K562 (cell line): ENCODE results near the gene SLC39A7. TPM values are rescaled to one million over a fixed set of nuclear protein-coding genes. Genes with fewer than 3 reads are reported as not detected.

Source experiments
- ATAC-seq: fragments of 200-7000 bp; cut with Tn5 transposase; 3 replicates; pipeline ENCODE4 v1.9.1; 2020; ENCODE audit warnings: moderate library complexity
- BruUV-seq: library from RNA; stranded (reverse); fragments of 400-500 nt; replicated peaks from 2 replicates; lab custom pipeline; 2021; lab: Mats Ljungman, UMichigan
- CTCF ChIA-PET: fragments of 300-600 bp; formaldehyde crosslinking; extraction: SDS; loops from one replicate; lab custom pipeline; 2021; ENCODE audit warnings: low intra/inter-chr PET ratio; lab: Yijun Ruan, JAX
- POLR2A ChIA-PET: fragments of 300-600, 350-650 bp; sonication (Branson Sonifier 250); formaldehyde crosslinking; extraction: SDS; loops from one replicate; lab custom pipeline; 2021; ENCODE audit warnings: antibody characterized with exemption, inconsistent platforms; lab: Yijun Ruan, JAX
- DNase-seq, 4 experiments: peaks; one replicate each; pipeline versions ENCODE4 v3.0.0 to v3.0.0-alpha.2; 2011 to 2018; ENCODE audit warnings: low spot score in 3 of 4, mixed read lengths in 3 of 4; ENCODE audit errors: extremely low read depth in 1 of 4
- FAIRE-seq: peaks from 2 replicates; lab custom pipeline; 2011; peaks lifted over from hg19 to GRCh38; lab: Jason Lieb, UNC
- H2AFZ ChIP-seq: 2 replicates; pipeline ENCODE4 v1.6.0; 2011; ENCODE audit warnings: low read depth, low read length, control low read depth, inconsistent platforms
- H3K27ac ChIP-seq: fragments of 200-600 bp; 3 replicates; pipeline ENCODE4 v1.8.0; 2011; ENCODE audit warnings: low read depth, mild to moderate bottlenecking, control low read depth, inconsistent platforms, low read length, moderate library complexity, mixed read lengths; ENCODE audit errors: extremely low read depth
- H3K27me3 ChIP-seq, 2 experiments: fragments of 300-600 bp in 1 of 2; 2 replicates in 1 of 2; 3 replicates in 1 of 2; pipeline versions ENCODE4 v1.6.0 to v1.8.0; 2011; ENCODE audit warnings: inconsistent platforms in 2 of 2, low read length in 2 of 2, mild to moderate bottlenecking in 1 of 2, mixed read lengths in 1 of 2, moderate library complexity in 1 of 2; ENCODE audit not compliant: control insufficient read depth in 2 of 2, insufficient read depth in 2 of 2
- H3K36me3 ChIP-seq: fragments of 300-600 bp; 3 replicates; pipeline ENCODE4 v1.8.0; 2011; ENCODE audit warnings: mild to moderate bottlenecking, low read length, inconsistent platforms; ENCODE audit not compliant: control insufficient read depth, insufficient read depth
- H3K4me1 ChIP-seq, 2 experiments: fragments of 200-600 bp in 1 of 2; replicated peaks in 1 of 2; 2 replicates in 1 of 2; 3 replicates in 1 of 2; pipeline versions ENCODE4 v1.5.1 to v1.8.0; 2011; ENCODE audit warnings: inconsistent platforms in 2 of 2, low read length in 2 of 2, mild to moderate bottlenecking in 1 of 2, mixed read lengths in 1 of 2, moderate library complexity in 1 of 2; ENCODE audit not compliant: control insufficient read depth in 2 of 2, insufficient read depth in 2 of 2
- H3K4me2 ChIP-seq: 2 replicates; pipeline ENCODE4 v1.6.1; 2011; ENCODE audit warnings: low read length, control low read depth, inconsistent platforms, mixed read lengths; ENCODE audit not compliant: insufficient read depth
- H3K4me3 ChIP-seq: fragments of 200-600 bp; sonication (generic), shearing (Covaris generic); 2 replicates; pipeline ENCODE4 v1.5.1; 2016; ENCODE audit warnings: control low read depth, inconsistent platforms
- H3K79me2 ChIP-seq: fragments of 200-600 bp; 3 replicates; pipeline ENCODE4 v1.8.0; 2011; ENCODE audit warnings: low read length, inconsistent platforms; ENCODE audit not compliant: control insufficient read depth, insufficient read depth
- H3K9ac ChIP-seq, 2 experiments: 2 replicates each; pipeline versions ENCODE4 v1.6.0 to v1.6.1; 2011; ENCODE audit warnings: low read depth in 2 of 2, low read length in 2 of 2, control low read depth in 1 of 2, inconsistent platforms in 1 of 2, mild to moderate bottlenecking in 1 of 2, mixed read lengths in 1 of 2; ENCODE audit not compliant: insufficient read depth in 1 of 2
- H3K9me1 ChIP-seq: one replicate; pipeline ENCODE4 v1.6.0; 2011; ENCODE audit warnings: inconsistent platforms, mild to moderate bottlenecking, low read length, moderate library complexity; ENCODE audit not compliant: control insufficient read depth, insufficient read depth
- H3K9me3 ChIP-seq: replicated peaks from 2 replicates; pipeline ENCODE4 v1.5.1; 2011; ENCODE audit warnings: low read depth, low read length, inconsistent platforms; ENCODE audit not compliant: control insufficient read depth, insufficient read depth
- H4K20me1 ChIP-seq: replicated peaks from 2 replicates; pipeline ENCODE4 v1.6.1; 2011; ENCODE audit warnings: low read length, inconsistent platforms, mixed read lengths; ENCODE audit not compliant: control insufficient read depth, insufficient read depth
- E2F5 ChIP-seq: sonication (generic); formaldehyde crosslinking; IDR thresholded peaks from 2 replicates; pipeline ENCODE4 v1.8.0; 2022; ENCODE audit warnings: mild to moderate bottlenecking, missing genetic modification reagents
- PCBP1 ChIP-seq: fragments of 200-400 bp; formaldehyde crosslinking; IDR thresholded peaks from 2 replicates; pipeline ENCODE4 v1.6.1; 2018; ENCODE audit warnings: mild to moderate bottlenecking, low read depth, low read length; ENCODE audit not compliant: poor library complexity, severe bottlenecking
- RFX1 ChIP-seq: fragments of 450-650 bp; IDR thresholded peaks from 2 replicates; pipeline ENCODE4 v1.6.1; 2016; ENCODE audit warnings: mild to moderate bottlenecking, moderate library complexity
- SAP30 ChIP-seq: fragments of 200-600 bp; sonication (generic); IDR thresholded peaks from 2 replicates; pipeline ENCODE4 v1.6.1; 2012; ENCODE audit warnings: borderline replicate concordance, low read depth, mild to moderate bottlenecking, moderate library complexity, low read length, control low read depth, inconsistent platforms; ENCODE audit not compliant: insufficient read depth, poor library complexity, severe bottlenecking
- WGBS: fragments of 100-300 bp; shearing (Covaris generic); methylation state at CpG from one replicate; pipeline ENCODE4 v1.1.6; 2016; ENCODE audit warnings: low coverage, mixed read lengths; ENCODE audit not compliant: insufficient coverage; ENCODE audit errors: missing lambda C conversion rate; 5-methylcytosine and 5-hydroxymethylcytosine counted together
- in situ Hi-C: fragments of 300-500 bp; cut with MboI; formaldehyde crosslinking; loops from 4 replicates; pipeline ENCODE4 v1.15.0; 2018; ENCODE audit warnings: inconsistent platforms, mixed read lengths
- intact Hi-C: fragments of 100-400 bp; cut with micrococcal nuclease; formaldehyde crosslinking; loops from 2 replicates; pipeline ENCODE4 v1.14.2; 2022
- polyA plus RNA-seq, 8 experiments: library from polyadenylated mRNA; depleted of rRNA in 4 of 8; stranded (reverse) in 5 of 8; unstranded in 3 of 8; fragments of >200 nt; fragmentation: Nextera tagmentation in 2 of 8; fragmentation: Illumina TruSeq in 1 of 8; extraction: Ambion mirVana in 2 of 8; extraction: Trizol in 1 of 8; gene quantifications; 2 replicates each; pipeline versions ENCODE4 v1.2.1 to v1.2.3, GENCODE V29; 2011 to 2014; ENCODE audit warnings: inconsistent platforms in 1 of 8, missing spikeins in 1 of 8
- total RNA-seq, 7 experiments: library from RNA; depleted of rRNA in 6 of 7; stranded (reverse); fragments of >200 nt in 6 of 7; fragmentation: Illumina TruSeq in 2 of 7; extraction: Trizol in 2 of 7; gene quantifications; 2 replicates each; pipeline versions ENCODE4 v1.2.1 to v1.2.3, GENCODE V29; 2011 to 2021; ENCODE audit warnings: low replicate concordance in 1 of 7
- TF ChIP-seq, protein P1 (sequence below): sonication (generic); formaldehyde crosslinking; IDR thresholded peaks from 2 replicates; pipeline ENCODE4 v1.8.1; 2023; ENCODE audit warnings: mild to moderate bottlenecking, missing genetic modification reagents

Gene SLC39A7
- total and polyA plus RNA-seq, 9 of the 15 experiments (the other 6 are each of a cell fraction or from before 2014, with no cell fraction given) = 21.7 to 169 (median 121) TPM

GRCh38 chr6:33206864-33207551 lies 6.3 kb downstream of the SLC39A7 start:
- ATAC-seq (no peak), FAIRE-seq (no peak), DNase-seq (no peak)
- peak overlapping the region; percentile 87 for H3K4me2 ChIP-seq
- in situ Hi-C loops (no loop called here), intact Hi-C loops (no loop called here)
- no TSS peak for BruUV-seq
- H3K9me3 ChIP-seq = no peaks in the 10 kb centered on the region
- H3K36me3 ChIP-seq = peaks cover 53% of the 10 kb centered on the region
- peak overlapping the region; percentile 90 for H3K4me3 ChIP-seq
- H3K27ac ChIP-seq = peak overlapping the region; percentile 95
- POLR2A ChIA-PET = no interaction called here
- H4K20me1 ChIP-seq = peaks cover 11% of the 10 kb centered on the region; the same call in 1 of the 2 replicates
- peaks cover 3% of the 10 kb centered on the region for H3K9me1 ChIP-seq
- no peaks in the 10 kb centered on the region for H3K27me3 ChIP-seq
- CTCF ChIA-PET = no interaction called here
- peak overlapping the region; percentile 96 for H3K9ac ChIP-seq
- 0 out of 2 replicates have a peak overlapping the region, but pooled peaks have one; percentile 13 for H2AFZ ChIP-seq
- TF ChIP-seq E2F5 = no peak
- TF ChIP-seq SAP30 = no peak
- TF ChIP-seq RFX1 = peak; percentile 65; the same call in 1 of the 2 replicates
- peak; percentile 47 for TF ChIP-seq PCBP1
- TF ChIP-seq, protein P1, sequence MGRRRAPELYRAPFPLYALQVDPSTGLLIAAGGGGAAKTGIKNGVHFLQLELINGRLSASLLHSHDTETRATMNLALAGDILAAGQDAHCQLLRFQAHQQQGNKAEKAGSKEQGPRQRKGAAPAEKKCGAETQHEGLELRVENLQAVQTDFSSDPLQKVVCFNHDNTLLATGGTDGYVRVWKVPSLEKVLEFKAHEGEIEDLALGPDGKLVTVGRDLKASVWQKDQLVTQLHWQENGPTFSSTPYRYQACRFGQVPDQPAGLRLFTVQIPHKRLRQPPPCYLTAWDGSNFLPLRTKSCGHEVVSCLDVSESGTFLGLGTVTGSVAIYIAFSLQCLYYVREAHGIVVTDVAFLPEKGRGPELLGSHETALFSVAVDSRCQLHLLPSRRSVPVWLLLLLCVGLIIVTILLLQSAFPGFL (CRISPR knock-in tag) = no peak
- H3K79me2 ChIP-seq = peaks cover 50% of the 10 kb centered on the region
- peaks cover 39 to 65% of the 10 kb centered on the region in 2 experiments for H3K4me1 ChIP-seq
- WGBS = 65% methylated on average over 7 of the region's 20 CpGs
